DMS53 treated with DMSO at 0.1 percent for 48 hours (cell line): ENCODE data around the gene CSTA.

Experiments
- DNase-seq: peaks from one replicate; lab custom pipeline; 2025; ENCODE audit not compliant: unreplicated experiment; lab: John Stamatoyannopoulos, UW

CSTA gene

GRCh38 chr3:122324871-122325323 is at the start of gene CSTA:
Gene CSTA, plus strand, starts transcription at chr3:122325248. Its CDS starts 45 bp downstream, at chr3:122325293.
- DNase-seq = no peak

GRCh38 chr3:122281891-122282290 is 43.2 kb upstream of the CSTA start:
- DNase-seq = no peak

- no peak for DNase-seq
These were observed 41.1 kb upstream of the CSTA start for GRCh38 chr3:122283796-122284445.

- no peak for DNase-seq
These were observed 40.6 kb upstream of the CSTA start for GRCh38 chr3:122284486-122284885.

- no peak for DNase-seq
These were observed 30.7 kb upstream of the CSTA start for GRCh38 chr3:122294359-122294758.

GRCh38 chr3:122295266-122296062 is 29.6 kb upstream of the CSTA start:
- DNase-seq = no peak

- DNase-seq = no peak
These were observed 26.8 kb upstream of the CSTA start for GRCh38 chr3:122298239-122298638.

- no peak for DNase-seq
These were observed 25.8 kb upstream of the CSTA start for GRCh38 chr3:122299215-122299614.

- DNase-seq = no peak
These were observed 25.1 kb upstream of the CSTA start for GRCh38 chr3:122299872-122300460.

- DNase-seq = no peak
These were observed 24.0 kb upstream of the CSTA start for GRCh38 chr3:122301063-122301462.

- no peak for DNase-seq
These were observed 19.0 kb upstream of the CSTA start for GRCh38 chr3:122305818-122306621.

- no peak for DNase-seq
These were observed 18.5 kb upstream of the CSTA start for GRCh38 chr3:122306622-122306953.

GRCh38 chr3:122307094-122307687 is 17.9 kb upstream of the CSTA start:
- DNase-seq = no peak

GRCh38 chr3:122307976-122308375 is 17.1 kb upstream of the CSTA start:
- DNase-seq = no peak

GRCh38 chr3:122310361-122310760 is 14.7 kb upstream of the CSTA start:
- DNase-seq = peak; percentile 62

GRCh38 chr3:122312826-122313225 is 12.2 kb upstream of the CSTA start:
- no peak for DNase-seq

GRCh38 chr3:122313281-122313680 is 11.8 kb upstream of the CSTA start:
- DNase-seq = no peak

GRCh38 chr3:122314228-122314876 is 10.7 kb upstream of the CSTA start:
- no peak for DNase-seq

GRCh38 chr3:122315619-122316018 is 9.4 kb upstream of the CSTA start:
- DNase-seq = no peak

- DNase-seq = no peak
These were observed 8.7 kb upstream of the CSTA start for GRCh38 chr3:122316368-122316767.
